IMR-90 (cell line): ENCODE data around the gene ACACB.

Experiments
- CEBPB ChIP-seq: IDR thresholded peaks from 2 replicates; pipeline ENCODE4 v1.6.1; 2012; ENCODE audit warnings: low read depth, low read length, improper control_type of control experiment
- CTCF ChIP-seq: conservative IDR thresholded peaks from 2 replicates; pipeline ENCODE4 v1.5.1; 2012; ENCODE audit warnings: mild to moderate bottlenecking, low read depth, low read length, improper control_type of control experiment
- FOS ChIP-seq: fragments of 150-350 bp; IDR thresholded peaks from 2 replicates; pipeline ENCODE4 v1.6.1; 2016; ENCODE audit warnings: low read depth, low read length
- MXI1 ChIP-seq: IDR thresholded peaks from 2 replicates; pipeline ENCODE4 v1.6.1; 2012; ENCODE audit warnings: low read depth, mild to moderate bottlenecking, low read length, moderate library complexity, borderline replicate concordance
- POLR2A ChIP-seq: IDR thresholded peaks from 2 replicates; pipeline ENCODE4 v1.6.1; 2012; ENCODE audit warnings: mild to moderate bottlenecking, low read depth, low read length
- RAD21 ChIP-seq: IDR thresholded peaks from 2 replicates; pipeline ENCODE4 v1.6.1; 2012; ENCODE audit warnings: low read length, improper control_type of control experiment
- RCOR1 ChIP-seq: IDR thresholded peaks from 2 replicates; pipeline ENCODE4 v1.6.1; 2012; ENCODE audit warnings: mild to moderate bottlenecking, low read length, improper control_type of control experiment; ENCODE audit not compliant: insufficient replicate concordance

GRCh38 chr12:109241936-109242335 lies 125.5 kb downstream of the ACACB start:
- no peak for TF ChIP-seq CTCF
- no peak for TF ChIP-seq RCOR1
- TF ChIP-seq RAD21 = no peak
- TF ChIP-seq POLR2A = no peak
- no peak for TF ChIP-seq MXI1
- no peak for TF ChIP-seq CEBPB
- no peak for TF ChIP-seq FOS
